HG03558 (cell line): ENCODE data around the gene SEH1L.

ENCODE experiments used
- ATAC-seq: cut with Tn5 transposase; IDR thresholded peaks from one replicate; pipeline ENCODE4 v1.9.1; 2021; ENCODE audit warnings: moderate number of reproducible peaks; ENCODE audit not compliant: unreplicated experiment; ENCODE audit errors: extremely low read depth

SEH1L gene

GRCh38 chr18:13028869-13029268 lies 81.1 kb downstream of the SEH1L start:
- ATAC-seq: no peak

DNA sequence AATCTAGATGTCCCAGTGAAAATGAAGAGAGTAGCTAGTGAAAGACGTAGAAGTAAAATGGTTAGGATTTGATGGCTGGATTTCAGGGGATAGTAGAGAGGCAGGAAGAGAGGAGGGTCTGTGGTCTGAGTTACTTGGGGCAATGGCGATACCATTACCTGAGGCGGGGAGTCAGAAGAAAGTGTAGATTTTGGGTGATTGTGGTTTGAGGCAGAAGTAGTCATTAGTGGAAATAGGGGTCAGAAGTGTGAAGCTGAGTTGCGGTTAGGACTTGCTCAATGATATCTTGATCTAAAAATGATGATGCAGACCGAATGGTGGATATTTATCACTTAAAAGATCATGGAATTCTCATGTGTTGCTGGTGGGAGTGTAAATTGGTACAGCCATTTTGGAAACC lies 84.4 kb downstream of the SEH1L start:
- no peak for ATAC-seq

DNA sequence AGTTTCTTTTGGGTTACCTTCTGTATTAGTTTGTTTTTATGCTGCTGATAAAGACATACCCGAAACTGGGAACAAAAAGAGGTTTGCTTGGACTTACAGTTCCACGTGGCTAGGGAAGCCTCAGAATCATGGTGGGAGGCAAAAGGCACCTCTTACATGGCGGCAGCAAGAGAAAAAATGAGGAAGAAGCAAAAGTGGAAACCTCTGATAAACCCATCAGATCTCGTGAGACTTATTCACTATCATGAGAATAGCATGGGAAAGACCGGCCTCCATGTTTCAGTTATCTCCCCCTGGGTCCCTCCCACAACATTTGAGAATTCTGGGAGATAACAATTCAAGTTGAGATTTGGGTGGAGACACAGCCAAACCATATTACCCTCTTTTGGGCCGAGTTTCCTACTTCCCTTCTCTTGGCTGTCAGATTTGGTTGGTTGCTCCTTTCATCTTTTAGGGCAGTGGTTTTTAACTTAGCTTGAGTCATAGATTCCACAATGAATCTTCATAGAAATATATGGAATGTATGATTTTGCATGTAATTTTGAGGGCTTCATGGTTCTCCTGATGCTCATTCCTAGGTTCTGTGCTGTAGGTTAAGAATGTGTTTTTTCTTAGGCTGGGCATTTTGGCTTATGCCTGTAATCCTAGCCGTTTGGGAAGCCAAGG lies 87.6 kb downstream of the SEH1L start:
- no peak for ATAC-seq

GRCh38 chr18:13036622-13037320 lies 89.0 kb downstream of the SEH1L start:
- ATAC-seq: no peak
